Liver (tissue), 9 donors: ENCODE measurements around the gene DNAI2. TPM values are rescaled to one million over a fixed set of nuclear protein-coding genes. Genes with fewer than 3 reads are reported as not detected.

ENCODE experiments used
- DNase-seq: peaks from one replicate; pipeline ENCODE4 v3.0.0-alpha.2; 2017; ENCODE audit warnings: low spot score
- H3K27ac ChIP-seq, 2 donors: one replicate each; pipeline ENCODE4 v1.7.0; 2013; ENCODE audit warnings: inconsistent platforms in 2 of 2, low read length in 2 of 2, control low read depth in 1 of 2, low read depth in 1 of 2, mild to moderate bottlenecking in 1 of 2
- H3K27me3 ChIP-seq, 4 donors: one replicate each; pipeline versions ENCODE4 v1.6.1 to v1.7.0; 2013; ENCODE audit warnings: low read length in 3 of 4, inconsistent platforms in 1 of 4, mild to moderate bottlenecking in 1 of 4, moderate library complexity in 1 of 4; ENCODE audit not compliant: control insufficient read depth in 4 of 4, insufficient read depth in 4 of 4
- H3K36me3 ChIP-seq, 4 donors: one replicate each; pipeline versions ENCODE4 v1.6.1 to v1.7.0; 2013; ENCODE audit warnings: low read length in 3 of 4, mild to moderate bottlenecking in 3 of 4, low read depth in 1 of 4, moderate library complexity in 1 of 4; ENCODE audit not compliant: control insufficient read depth in 4 of 4, insufficient read depth in 3 of 4
- H3K4me1 ChIP-seq, 4 donors: one replicate each; pipeline versions ENCODE4 v1.6.1 to v1.7.0; 2013; ENCODE audit warnings: low read length in 3 of 4, mild to moderate bottlenecking in 3 of 4, moderate library complexity in 1 of 4; ENCODE audit not compliant: control insufficient read depth in 4 of 4, insufficient read depth in 4 of 4
- H3K4me3 ChIP-seq, 3 donors: one replicate each; pipeline versions ENCODE4 v1.6.1 to v1.7.0; 2013; ENCODE audit warnings: low read length in 3 of 3, control low read depth in 1 of 3, low read depth in 1 of 3, mild to moderate bottlenecking in 1 of 3
- H3K9ac ChIP-seq, 2 donors: one replicate each; pipeline ENCODE4 v1.7.0; 2013; ENCODE audit warnings: low read length in 2 of 2, mild to moderate bottlenecking in 2 of 2, moderate library complexity in 2 of 2, control low read depth in 1 of 2, low read depth in 1 of 2
- H3K9me3 ChIP-seq, 4 donors: one replicate each; pipeline versions ENCODE4 v1.6.1 to v1.7.0; 2013; ENCODE audit warnings: low read length in 3 of 4; ENCODE audit not compliant: control insufficient read depth in 4 of 4
- ATF3 ChIP-seq: IDR thresholded peaks from 2 replicates; pipeline ENCODE4 v1.6.1; 2016; ENCODE audit warnings: antibody characterized with exemption
- CTCF ChIP-seq: fragments of 150-350 bp; IDR thresholded peaks from 2 replicates; pipeline ENCODE4 v1.5.1; 2017; ENCODE audit warnings: improper control_type of control experiment, low read depth, low read length; ENCODE audit not compliant: missing input control
- EGR1 ChIP-seq, 2 donors: IDR thresholded peaks; 2 replicates each; pipeline ENCODE4 v1.6.1; 2016 to 2018; ENCODE audit warnings: antibody characterized with exemption in 2 of 2, low read depth in 2 of 2
- FOXA1 ChIP-seq: IDR thresholded peaks from 2 replicates; pipeline ENCODE4 v1.6.1; 2016; ENCODE audit warnings: antibody characterized with exemption
- FOXA2 ChIP-seq: IDR thresholded peaks from 2 replicates; pipeline ENCODE4 v1.6.1; 2016; ENCODE audit warnings: antibody characterized with exemption
- GABPA ChIP-seq, 2 donors: IDR thresholded peaks in 1 of 2; conservative IDR thresholded peaks in 1 of 2; 2 replicates each; pipeline ENCODE4 v1.6.1; 2016; ENCODE audit warnings: antibody characterized with exemption in 2 of 2, mild to moderate bottlenecking in 1 of 2, moderate library complexity in 1 of 2
- HNF4A ChIP-seq, 2 donors: conservative IDR thresholded peaks; 2 replicates each; pipeline ENCODE4 v1.6.1; 2016; ENCODE audit warnings: antibody characterized with exemption in 2 of 2, mild to moderate bottlenecking in 2 of 2
- JUND ChIP-seq, 2 donors: IDR thresholded peaks; 2 replicates each; pipeline ENCODE4 v1.6.1; 2016; ENCODE audit warnings: antibody characterized with exemption in 2 of 2
- MAX ChIP-seq: IDR thresholded peaks from 2 replicates; pipeline ENCODE4 v1.6.1; 2016; ENCODE audit warnings: antibody characterized with exemption
- RAD21 ChIP-seq, 2 donors: IDR thresholded peaks; 2 replicates each; pipeline ENCODE4 v1.6.1; 2016; ENCODE audit warnings: antibody characterized with exemption in 2 of 2, mild to moderate bottlenecking in 2 of 2
- REST ChIP-seq: IDR thresholded peaks from 2 replicates; pipeline ENCODE4 v1.6.1; 2016; ENCODE audit warnings: antibody characterized with exemption, mild to moderate bottlenecking
- SP1 ChIP-seq: IDR thresholded peaks from 2 replicates; pipeline ENCODE4 v1.6.1; 2018; ENCODE audit warnings: antibody characterized with exemption, mild to moderate bottlenecking
- TAF1 ChIP-seq: conservative IDR thresholded peaks from 2 replicates; pipeline ENCODE4 v1.6.1; 2016; ENCODE audit warnings: antibody characterized with exemption, mild to moderate bottlenecking
- YY1 ChIP-seq: IDR thresholded peaks from 2 replicates; pipeline ENCODE4 v1.6.1; 2016; ENCODE audit warnings: antibody characterized with exemption, mild to moderate bottlenecking
- ZBTB33 ChIP-seq: IDR thresholded peaks from 2 replicates; pipeline ENCODE4 v1.6.1; 2016; ENCODE audit warnings: antibody characterized with exemption
- WGBS: extraction: QIAGEN DNeasy Blood & Tissue Kit; methylation state at CpG from one replicate; pipeline ENCODE4 v1.1.7; 2013; 5-methylcytosine and 5-hydroxymethylcytosine counted together
- polyA plus RNA-seq, 2 donors: library from polyadenylated mRNA; stranded (reverse) in 1 of 2; unstranded in 1 of 2; fragments of 200-250 nt in 1 of 2; fragments of >200 nt in 1 of 2; fragmentation: Nextera tagmentation in 1 of 2; extraction: Ambion mirVana in 1 of 2; gene quantifications; one replicate each; pipeline versions ENCODE4 v1.2.1 to v1.2.3, GENCODE V29; 2013 to 2015
- total RNA-seq, 2 donors: library from RNA; depleted of rRNA; stranded (reverse); fragments of >200 nt; gene quantifications; one replicate each; pipeline ENCODE4 v1.2.3, GENCODE V29; 2014
- donor health status: healthy.
- donor health status: healthy.
- donor health status: healthy.
- donor health status: healthy.
- donor health status: healthy.

Gene DNAI2
- total and polyA plus RNA-seq, 4 donors, result not detected

- H3K27ac ChIP-seq, result no peak overlapping the region
- no peaks in the 10 kb centered on the region for H3K36me3 ChIP-seq
- no peaks in the 10 kb centered on the region for H3K9me3 ChIP-seq
- no peak for DNase-seq
- no peak overlapping the region for H3K9ac ChIP-seq
- H3K4me1 ChIP-seq, result no peaks in the 10 kb centered on the region
- no peaks in the 10 kb centered on the region for H3K27me3 ChIP-seq
- 75% methylated on average over 7 of the region's 7 CpGs for WGBS
- no peak for TF ChIP-seq ATF3
- no peak for TF ChIP-seq ZBTB33
- TF ChIP-seq CTCF, result no peak
- no peak for TF ChIP-seq FOXA1
- no peak for TF ChIP-seq EGR1 (IDR thresholded peaks at IDR 0.05; ENCODE audit: low read depth in 2 of 2)
- TF ChIP-seq SP1, result no peak
- no peak for TF ChIP-seq YY1
- TF ChIP-seq FOXA2, result no peak
- TF ChIP-seq JUND (IDR thresholded peaks at IDR 0.05), result no peak
- TF ChIP-seq REST, result no peak
- TF ChIP-seq MAX, result no peak
- TF ChIP-seq RAD21 (IDR thresholded peaks at IDR 0.05), result no peak
- no peak for TF ChIP-seq GABPA (IDR thresholded peaks at IDR 0.05 in 1 of 2, conservative IDR thresholded peaks at IDR 0.05 in 1 of 2)
- no peak for TF ChIP-seq TAF1
- no peak overlapping the region for H3K4me3 ChIP-seq
These were observed 62.3 kb downstream of the DNAI2 start for GRCh38 chr17:74336307-74336706.

- no peak overlapping the region for H3K4me3 ChIP-seq
- no peak overlapping the region for H3K27ac ChIP-seq
- H3K27me3 ChIP-seq, result no peaks in the 10 kb centered on the region
- H3K9me3 ChIP-seq, result no peaks in the 10 kb centered on the region
- no peaks in the 10 kb centered on the region for H3K36me3 ChIP-seq
- WGBS, result 77% methylated on average over 12 of the region's 12 CpGs
- no peak for DNase-seq
- TF ChIP-seq RAD21 (IDR thresholded peaks at IDR 0.05), result no peak
- no peak for TF ChIP-seq CTCF
- TF ChIP-seq GABPA (IDR thresholded peaks at IDR 0.05 in 1 of 2, conservative IDR thresholded peaks at IDR 0.05 in 1 of 2), result no peak
- no peak for TF ChIP-seq HNF4A (conservative IDR thresholded peaks at IDR 0.05)
- TF ChIP-seq ZBTB33, result no peak
- H3K4me1 ChIP-seq, result no peaks in the 10 kb centered on the region
- no peak overlapping the region for H3K9ac ChIP-seq
These were observed 63.9 kb downstream of the DNAI2 start for GRCh38 chr17:74337834-74338500.
